ENCODE results near the gene ARHGAP10. TPM values are rescaled to one million over a fixed set of nuclear protein-coding genes. Genes with fewer than 3 reads are reported as not detected.

ARHGAP10 gene
- total RNA-seq, 2 donors from 2014 or later, result 30.3 to 69.6 TPM

GRCh38 chr4:148004228-148004857, 272.5 kb downstream of the ARHGAP10 start:
- no peak for DNase-seq (ENCODE audit: low spot score)
- H3K4me3 ChIP-seq, result no peak overlapping the region
- TF ChIP-seq POLR2AphosphoS5 (IDR thresholded peaks at IDR 0.05) (no peak), CTCF (IDR thresholded peaks at IDR 0.05) (no peak), POLR2A (IDR thresholded peaks at IDR 0.05) (no peak)
- no peak overlapping the region for H3K27ac ChIP-seq
- WGBS, result 62% methylated on average over 6 of the region's 6 CpGs
- no peaks in the 10 kb centered on the region for H3K27me3 ChIP-seq (replicated peaks; ENCODE audit: insufficient read depth)
- intact Hi-C loops (cut with DNase I), result no loop called here
- no peaks in the 10 kb centered on the region for H3K4me1 ChIP-seq (replicated peaks)
- no peaks in the 10 kb centered on the region for H3K36me3 ChIP-seq
- H3K9me3 ChIP-seq, result no peaks in the 10 kb centered on the region

GRCh38 chr4:148006001-148006400, 274.1 kb downstream of the ARHGAP10 start:
- Histone ChIP-seq H3K27ac (no peak overlapping the region), H3K9me3 (no peaks in the 10 kb centered on the region), H3K36me3 (no peaks in the 10 kb centered on the region), H3K4me3 (no peak overlapping the region), H3K27me3 (replicated peaks; ENCODE audit: insufficient read depth) (no peaks in the 10 kb centered on the region), H3K4me1 (replicated peaks) (no peaks in the 10 kb centered on the region)
- DNase-seq (ENCODE audit: low spot score), result no peak
- TF ChIP-seq POLR2AphosphoS5 (IDR thresholded peaks at IDR 0.05) (no peak), POLR2A (IDR thresholded peaks at IDR 0.05) (no peak), CTCF (IDR thresholded peaks at IDR 0.05) (no peak)
- intact Hi-C loops (cut with DNase I), result no loop called here
- 94% methylated on average over 11 of the region's 11 CpGs for WGBS

- peak; percentile 60 for DNase-seq (ENCODE audit: low spot score)
- Histone ChIP-seq H3K36me3 (no peaks in the 10 kb centered on the region), H3K4me3 (no peak overlapping the region), H3K27ac (peak overlapping the region in 1 of 2 donors; percentile 8), H3K4me1 (replicated peaks) (no peaks in the 10 kb centered on the region), H3K9me3 (no peaks in the 10 kb centered on the region), H3K27me3 (replicated peaks; ENCODE audit: insufficient read depth) (no peaks in the 10 kb centered on the region)
- intact Hi-C loops (cut with DNase I), result no loop called here
- TF ChIP-seq POLR2A (IDR thresholded peaks at IDR 0.05), result no peak
- no peak for TF ChIP-seq CTCF (IDR thresholded peaks at IDR 0.05)
- peak; percentile 80 for TF ChIP-seq POLR2AphosphoS5 (IDR thresholded peaks at IDR 0.05)
- 22% methylated on average over 7 of the region's 7 CpGs for WGBS
Observed at GRCh38 chr4:148007314-148007760, 275.4 kb downstream of the ARHGAP10 start.

GRCh38 chr4:148007792-148008191, 275.9 kb downstream of the ARHGAP10 start:
- WGBS, result 56% methylated on average over 3 of the region's 3 CpGs
- no peaks in the 10 kb centered on the region for H3K4me1 ChIP-seq (replicated peaks)
- TF ChIP-seq CTCF (IDR thresholded peaks at IDR 0.05), result no peak
- TF ChIP-seq POLR2A (IDR thresholded peaks at IDR 0.05), result no peak
- TF ChIP-seq POLR2AphosphoS5 (IDR thresholded peaks at IDR 0.05), result no peak

GRCh38 chr4:148015058-148015457, 283.2 kb downstream of the ARHGAP10 start:
- H3K9me3 ChIP-seq, result no peaks in the 10 kb centered on the region
- WGBS, result 86% methylated on average over 2 of the region's 2 CpGs
- TF ChIP-seq POLR2AphosphoS5 (IDR thresholded peaks at IDR 0.05), result no peak
- TF ChIP-seq CTCF (IDR thresholded peaks at IDR 0.05), result no peak
- no peak for TF ChIP-seq POLR2A (IDR thresholded peaks at IDR 0.05)
- no peak overlapping the region for H3K4me3 ChIP-seq
- peaks cover 6% of the 10 kb centered on the region for H3K4me1 ChIP-seq (replicated peaks)
- intact Hi-C loops (cut with DNase I), result no loop called here
- H3K27ac ChIP-seq, result no peak overlapping the region
- DNase-seq (ENCODE audit: low spot score), result no peak
- H3K36me3 ChIP-seq, result no peaks in the 10 kb centered on the region
- H3K27me3 ChIP-seq (replicated peaks; ENCODE audit: insufficient read depth), result no peaks in the 10 kb centered on the region

More at GRCh38 chr4:148007792-148008191, 275.9 kb downstream of the ARHGAP10 start:
- Histone ChIP-seq H3K9me3 (no peaks in the 10 kb centered on the region), H3K36me3 (no peaks in the 10 kb centered on the region), H3K27ac (peak overlapping the region in 1 of 2 donors; percentile 8), H3K4me3 (no peak overlapping the region), H3K27me3 (replicated peaks; ENCODE audit: insufficient read depth) (no peaks in the 10 kb centered on the region)
- intact Hi-C loops (cut with DNase I), result no loop called here
- no peak for DNase-seq (ENCODE audit: low spot score)

Measured in prostate gland (tissue), 2 donors.